HG03095 (cell line): ENCODE data around the gene LIF.

Source experiments
- ATAC-seq: cut with Tn5 transposase; IDR thresholded peaks from one replicate; pipeline ENCODE4 v1.9.1; 2021; ENCODE audit warnings: moderate library complexity; ENCODE audit not compliant: unreplicated experiment

The LIF gene

GRCh38 chr22:30195245-30196140, 51.1 kb downstream of the LIF start:
- no peak for ATAC-seq

DNA sequence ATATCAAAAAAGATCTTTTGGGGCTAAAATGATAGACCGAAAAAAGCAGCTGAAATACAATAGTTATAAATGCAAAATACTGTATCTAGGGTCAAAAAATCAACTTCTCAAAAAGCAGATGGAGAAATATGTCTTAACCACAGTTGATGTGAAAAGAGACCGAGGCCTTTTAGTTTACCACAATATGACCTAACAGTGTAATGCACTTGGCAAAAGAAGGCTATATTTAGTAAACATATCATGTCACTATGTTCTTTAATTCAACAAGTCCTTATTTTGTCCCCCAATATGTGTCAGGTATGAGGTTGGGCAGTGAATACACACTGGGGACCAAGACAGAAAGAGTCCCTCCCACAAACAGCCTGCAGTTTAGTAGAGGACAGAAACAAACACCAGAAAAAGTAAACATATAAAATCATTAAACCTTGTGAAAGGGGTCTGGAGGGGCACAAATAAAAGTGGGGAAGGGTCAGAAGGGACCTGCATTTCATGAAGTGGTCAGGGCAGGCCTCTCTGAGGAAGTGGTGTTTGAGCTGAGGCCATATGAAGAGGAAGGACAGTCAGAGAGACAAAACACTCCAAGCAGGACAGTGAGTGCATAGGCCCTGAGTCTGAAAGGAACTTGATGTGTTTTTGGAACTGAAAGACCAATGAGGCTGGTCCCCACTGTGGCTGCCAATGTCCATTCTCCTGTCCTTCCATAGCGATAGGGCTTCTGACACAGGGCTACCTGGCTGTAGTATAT, 53.4 kb downstream of the LIF start:
- ATAC-seq = no peak

DNA sequence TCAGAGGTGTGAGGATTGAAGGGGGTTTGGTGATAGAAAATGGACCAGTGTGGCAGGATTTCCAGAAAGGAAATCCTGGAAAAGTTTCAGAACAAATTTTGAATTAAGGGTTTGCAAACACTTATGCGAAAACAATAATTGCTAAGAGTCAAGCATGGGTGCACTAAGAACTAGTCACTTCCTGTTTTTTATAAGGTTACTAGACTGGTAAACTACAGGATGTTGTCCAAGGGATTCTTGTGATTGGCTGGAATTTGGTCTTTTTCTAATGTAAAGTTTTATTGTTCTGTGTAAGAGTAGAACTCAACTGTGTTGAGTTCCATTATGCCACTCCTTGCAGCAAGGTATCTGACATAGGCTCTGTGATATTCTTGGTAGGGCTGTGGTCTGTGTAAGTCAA, 54.1 kb downstream of the LIF start:
- ATAC-seq = no peak

DNA sequence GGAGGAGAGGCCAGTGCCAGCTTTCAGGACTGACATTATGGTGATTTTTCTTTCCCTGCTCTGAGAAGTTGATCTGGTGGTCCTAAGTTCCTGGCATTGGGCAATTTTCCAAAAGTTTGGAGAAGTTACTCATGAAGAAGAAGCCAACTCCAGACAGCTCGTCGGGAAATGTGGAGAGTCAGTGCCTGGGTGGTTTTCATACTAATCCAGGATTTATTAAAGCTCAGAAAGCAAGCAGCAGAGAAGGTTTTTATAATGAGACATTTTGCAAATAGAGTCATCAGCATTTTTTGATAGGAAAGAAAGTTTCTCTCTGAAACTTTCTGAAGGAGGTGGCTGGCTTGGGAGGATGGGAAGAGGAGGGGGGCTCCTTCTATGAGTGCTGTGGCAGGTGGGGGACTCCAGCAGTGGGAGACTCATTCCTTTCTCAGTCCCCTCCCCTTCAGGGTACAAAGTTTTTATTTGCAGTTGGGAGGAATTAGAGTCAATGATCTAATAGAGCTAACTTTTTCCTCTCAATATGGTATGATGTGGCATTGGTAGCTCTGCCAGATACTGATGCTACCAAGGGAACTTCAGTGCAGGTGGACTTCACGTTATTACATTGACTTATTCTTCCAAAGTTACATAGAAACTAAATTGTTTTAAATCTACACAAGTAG, 55.4 kb downstream of the LIF start:
- ATAC-seq = no peak

GRCh38 chr22:30190574-30190973, 56.0 kb downstream of the LIF start:
- ATAC-seq = no peak
